OCI-LY1 (cell line): ENCODE data around the gene TYR.
"Not testable (repeated sequence)": the region's sequence is repeated elsewhere in the genome, so short reads cannot be mapped to it uniquely, and the experiment has no call there.

Source experiments
- EZH2 ChIP-seq: fragments of 200-600 bp; sonication (generic), shearing (Covaris generic); IDR thresholded peaks from 2 replicates; pipeline ENCODE4 v1.8.0; 2017; ENCODE audit warnings: borderline replicate concordance, mixed run types, mild to moderate bottlenecking, antibody characterized with exemption, low read length, moderate library complexity, mixed read lengths
- TF ChIP-seq, protein P1 (sequence below): fragments of 200-600 bp; sonication (generic), shearing (Covaris generic); IDR thresholded peaks from 2 replicates; pipeline ENCODE4 v1.5.1; 2017; ENCODE audit warnings: mild to moderate bottlenecking, antibody characterized with exemption, low read length, moderate library complexity, mixed read lengths

DNA sequence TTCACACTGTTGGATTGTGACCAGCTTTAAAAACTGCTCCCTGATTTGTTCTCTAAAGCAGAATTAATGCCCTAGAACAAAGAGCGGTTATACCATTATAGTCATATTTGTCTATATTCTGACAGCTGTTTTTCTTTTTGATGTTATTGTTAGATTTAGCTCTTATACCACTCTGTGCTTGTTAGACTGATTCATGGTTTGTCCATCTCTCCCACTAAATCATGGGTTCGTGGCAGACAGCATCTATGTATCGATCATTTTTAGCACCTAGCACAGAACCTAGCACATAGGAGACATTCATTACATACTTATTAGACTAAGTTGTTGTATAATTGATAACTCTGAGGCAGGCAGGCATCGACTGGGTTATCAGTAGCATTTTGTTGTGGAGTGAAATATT is 69.3 kb downstream of the TYR start:
- TF ChIP-seq, protein P1, sequence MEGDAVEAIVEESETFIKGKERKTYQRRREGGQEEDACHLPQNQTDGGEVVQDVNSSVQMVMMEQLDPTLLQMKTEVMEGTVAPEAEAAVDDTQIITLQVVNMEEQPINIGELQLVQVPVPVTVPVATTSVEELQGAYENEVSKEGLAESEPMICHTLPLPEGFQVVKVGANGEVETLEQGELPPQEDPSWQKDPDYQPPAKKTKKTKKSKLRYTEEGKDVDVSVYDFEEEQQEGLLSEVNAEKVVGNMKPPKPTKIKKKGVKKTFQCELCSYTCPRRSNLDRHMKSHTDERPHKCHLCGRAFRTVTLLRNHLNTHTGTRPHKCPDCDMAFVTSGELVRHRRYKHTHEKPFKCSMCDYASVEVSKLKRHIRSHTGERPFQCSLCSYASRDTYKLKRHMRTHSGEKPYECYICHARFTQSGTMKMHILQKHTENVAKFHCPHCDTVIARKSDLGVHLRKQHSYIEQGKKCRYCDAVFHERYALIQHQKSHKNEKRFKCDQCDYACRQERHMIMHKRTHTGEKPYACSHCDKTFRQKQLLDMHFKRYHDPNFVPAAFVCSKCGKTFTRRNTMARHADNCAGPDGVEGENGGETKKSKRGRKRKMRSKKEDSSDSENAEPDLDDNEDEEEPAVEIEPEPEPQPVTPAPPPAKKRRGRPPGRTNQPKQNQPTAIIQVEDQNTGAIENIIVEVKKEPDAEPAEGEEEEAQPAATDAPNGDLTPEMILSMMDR, result not testable (repeated sequence)
- not testable (repeated sequence) for TF ChIP-seq EZH2
